Smooth muscle cell of the brain vasculature (primary cell): ENCODE results near the gene CENPX.

ENCODE experiments used
- DNase-seq: peaks from one replicate; pipeline ENCODE4 v3.0.0-alpha.2; 2012; ENCODE audit warnings: low read depth, low spot score

The CENPX gene

GRCh38 chr17:82022310-82022980, at the start of gene CENPX:
CENPX (minus strand) TSS chr17:82022878; CDS start chr17:82022861, 17 bp downstream.
- DNase-seq = no peak

- no peak for DNase-seq
Observed at GRCh38 chr17:82070611-82071010, 47.9 kb upstream of the CENPX start.

GRCh38 chr17:82065638-82066303, 43.1 kb upstream of the CENPX start, which contains the start of gene DUS1L:
DUS1L (minus strand) TSS chr17:82065804; CDS start chr17:82065059, 745 bp downstream.
- no peak for DNase-seq

- DNase-seq = no peak
Observed at GRCh38 chr17:82065193-82065637, 42.5 kb upstream of the CENPX start.

GRCh38 chr17:82064433-82065192, 41.9 kb upstream of the CENPX start:
- DNase-seq = no peak

- DNase-seq = no peak
Observed at GRCh38 chr17:82063424-82064415, 41.0 kb upstream of the CENPX start.

- DNase-seq = no peak
Observed at GRCh38 chr17:82062984-82063368, 40.3 kb upstream of the CENPX start.

- no peak for DNase-seq
Observed at GRCh38 chr17:82062076-82062983, 39.7 kb upstream of the CENPX start.

- DNase-seq = no peak
Observed at GRCh38 chr17:82061047-82061925, 38.6 kb upstream of the CENPX start.

GRCh38 chr17:82060614-82061013, 37.9 kb upstream of the CENPX start:
- DNase-seq = no peak

GRCh38 chr17:82060001-82060380, 37.3 kb upstream of the CENPX start:
- no peak for DNase-seq

- DNase-seq = no peak
Observed at GRCh38 chr17:82059272-82060000, 36.8 kb upstream of the CENPX start.

- no peak for DNase-seq
Observed at GRCh38 chr17:82058855-82059249, 36.2 kb upstream of the CENPX start.

GRCh38 chr17:82058230-82058854, 35.7 kb upstream of the CENPX start:
- no peak for DNase-seq

GRCh38 chr17:82056729-82057621, 34.3 kb upstream of the CENPX start:
- DNase-seq = no peak

- no peak for DNase-seq
Observed at GRCh38 chr17:82055965-82056728, 33.5 kb upstream of the CENPX start.
